ENCODE measurements around the gene CPLANE1. TPM values are rescaled to one million over a fixed set of nuclear protein-coding genes. Genes with fewer than 3 reads are reported as not detected.

The CPLANE1 gene
- total RNA-seq, 1 experiment from 2014 or later: 3.5 TPM

GRCh38 chr5:37214550-37214949 lies 34.6 kb downstream of the CPLANE1 start:
- intact Hi-C loops (cut with micrococcal nuclease): no loop called here
- H3K4me1 ChIP-seq (ENCODE audit: control insufficient read depth in 1 of 2, insufficient read depth in 2 of 2, low read length in 2 of 2): no peaks in the 10 kb centered on the region
- RAD21 ChIA-PET (ENCODE audit: low non-redundant PET in 1 of 2, low total read pairs in 2 of 2, uncharacterized antibody in 2 of 2, unreplicated experiment in 2 of 2): no interaction called here
- DNase-seq (ENCODE audit: low read depth, low spot score) (no peak), ATAC-seq (no peak)
- BruUV-seq (replicated peaks): no TSS peak
- H3K4me2 ChIP-seq (ENCODE audit: low read length): no peak overlapping the region
- H3K27me3 ChIP-seq (ENCODE audit: insufficient read depth, low read length): no peaks in the 10 kb centered on the region
- TF ChIP-seq EZH2phosphoT487 (IDR thresholded peaks at IDR 0.05; ENCODE audit: borderline replicate concordance): no peak
- no peak for TF ChIP-seq RAD21 (IDR thresholded peaks at IDR 0.05; ENCODE audit: low read depth)
- TF ChIP-seq SRF (IDR thresholded peaks at IDR 0.05; ENCODE audit: low read depth): no peak
- TF ChIP-seq POLR2A (IDR thresholded peaks at IDR 0.05; ENCODE audit: borderline replicate concordance, extremely low read depth, insufficient read depth, insufficient read length): no peak
- TF ChIP-seq ZFX (IDR thresholded peaks at IDR 0.05): no peak
- TF ChIP-seq MAX (IDR thresholded peaks at IDR 0.05): no peak
- TF ChIP-seq EZH2 (IDR thresholded peaks at IDR 0.05): no peak
- TF ChIP-seq, protein P1, sequence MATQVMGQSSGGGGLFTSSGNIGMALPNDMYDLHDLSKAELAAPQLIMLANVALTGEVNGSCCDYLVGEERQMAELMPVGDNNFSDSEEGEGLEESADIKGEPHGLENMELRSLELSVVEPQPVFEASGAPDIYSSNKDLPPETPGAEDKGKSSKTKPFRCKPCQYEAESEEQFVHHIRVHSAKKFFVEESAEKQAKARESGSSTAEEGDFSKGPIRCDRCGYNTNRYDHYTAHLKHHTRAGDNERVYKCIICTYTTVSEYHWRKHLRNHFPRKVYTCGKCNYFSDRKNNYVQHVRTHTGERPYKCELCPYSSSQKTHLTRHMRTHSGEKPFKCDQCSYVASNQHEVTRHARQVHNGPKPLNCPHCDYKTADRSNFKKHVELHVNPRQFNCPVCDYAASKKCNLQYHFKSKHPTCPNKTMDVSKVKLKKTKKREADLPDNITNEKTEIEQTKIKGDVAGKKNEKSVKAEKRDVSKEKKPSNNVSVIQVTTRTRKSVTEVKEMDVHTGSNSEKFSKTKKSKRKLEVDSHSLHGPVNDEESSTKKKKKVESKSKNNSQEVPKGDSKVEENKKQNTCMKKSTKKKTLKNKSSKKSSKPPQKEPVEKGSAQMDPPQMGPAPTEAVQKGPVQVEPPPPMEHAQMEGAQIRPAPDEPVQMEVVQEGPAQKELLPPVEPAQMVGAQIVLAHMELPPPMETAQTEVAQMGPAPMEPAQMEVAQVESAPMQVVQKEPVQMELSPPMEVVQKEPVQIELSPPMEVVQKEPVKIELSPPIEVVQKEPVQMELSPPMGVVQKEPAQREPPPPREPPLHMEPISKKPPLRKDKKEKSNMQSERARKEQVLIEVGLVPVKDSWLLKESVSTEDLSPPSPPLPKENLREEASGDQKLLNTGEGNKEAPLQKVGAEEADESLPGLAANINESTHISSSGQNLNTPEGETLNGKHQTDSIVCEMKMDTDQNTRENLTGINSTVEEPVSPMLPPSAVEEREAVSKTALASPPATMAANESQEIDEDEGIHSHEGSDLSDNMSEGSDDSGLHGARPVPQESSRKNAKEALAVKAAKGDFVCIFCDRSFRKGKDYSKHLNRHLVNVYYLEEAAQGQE (IDR thresholded peaks at IDR 0.05; ENCODE audit: low read depth): no peak
- no peak for TF ChIP-seq JUND (IDR thresholded peaks at IDR 0.05)
- no peak for TF ChIP-seq ELF1 (IDR thresholded peaks at IDR 0.05; ENCODE audit: borderline replicate concordance, low read depth)
- TF ChIP-seq SIN3A (IDR thresholded peaks at IDR 0.05; ENCODE audit: low read depth): no peak
- TF ChIP-seq CEBPB (IDR thresholded peaks at IDR 0.05; ENCODE audit: low read depth): no peak
- TF ChIP-seq TCF7L2 (IDR thresholded peaks at IDR 0.05; ENCODE audit: borderline replicate concordance, extremely low read depth, insufficient read depth, insufficient read length): no peak
- H2AFZ ChIP-seq (ENCODE audit: low read depth, low read length, poor library complexity, severe bottlenecking): no peak overlapping the region
- H4K20me1 ChIP-seq (ENCODE audit: insufficient read depth): no peaks in the 10 kb centered on the region
- no peaks in the 10 kb centered on the region for H3K9me2 ChIP-seq (ENCODE audit: insufficient read depth)
- no peak overlapping the region for H3K9ac ChIP-seq (ENCODE audit: low read length)
- no peak overlapping the region for H3K4me3 ChIP-seq (replicated peaks in 1 of 2; ENCODE audit: low read depth in 1 of 2, low read length in 2 of 2)
- no peaks in the 10 kb centered on the region; a peak in 1 of 4 replicates for H3K36me3 ChIP-seq (ENCODE audit: control insufficient read depth in 1 of 2, insufficient read depth in 2 of 2, low read length in 2 of 2)
- H3K79me2 ChIP-seq (ENCODE audit: insufficient read depth, low read length): no peaks in the 10 kb centered on the region
- POLR2A ChIA-PET: no interaction called here
- no peak overlapping the region for H3K27ac ChIP-seq (ENCODE audit: low read depth, low read length)
- CTCF ChIA-PET: no interaction called here
- H3K9me3 ChIP-seq (ENCODE audit: control insufficient read depth in 1 of 2, insufficient read depth in 1 of 2, low read depth in 1 of 2, low read length in 2 of 2): no peaks in the 10 kb centered on the region

Measured in HCT116 (cell line).